Measurements from ENCODE around the gene SECISBP2. TPM values are rescaled to one million over a fixed set of nuclear protein-coding genes. Genes with fewer than 3 reads are reported as not detected.
A peak's percentile ranks its signal among the peaks of the same experiment; 100 is the strongest.

Gene SECISBP2
- total RNA-seq, 2 experiments from 2014 or later, result 40.4 to 42.5 TPM

- ChIA-PET CTCF (interaction anchor here (1.1 kb wide), 1 partner anchor 119 kb away, joined by 3 read pairs; no protein-coding TSS in a partner anchor), POLR2A (interaction anchor here (0.8 to 1.7 kb wide), 10 partner anchors 9 to 239 kb away, joined by 3 to 7 read pairs (median 3); no protein-coding TSS in a partner anchor)
- no peak for ATAC-seq
- Mint-ChIP-seq H3K27me3 (peaks cover 3% of the 10 kb centered on the region), H3K36me3 (ENCODE audit: low read depth) (peaks cover 60% of the 10 kb centered on the region), H3K4me3 (peak overlapping the region; percentile 91), H3K9me3 (no peaks in the 10 kb centered on the region), H3K27ac (peak overlapping the region; percentile 97), H3K4me1 (ENCODE audit: low read depth) (peaks cover 35% of the 10 kb centered on the region)
- peak; percentile 22 for DNase-seq
- intact Hi-C loops (cut with micrococcal nuclease), result loop anchor here (10.0 kb wide), 1 partner anchor 225 kb away; no protein-coding TSS in a partner anchor
- no peak for TF ChIP-seq CTCF (IDR thresholded peaks at IDR 0.05)
Observed at GRCh38 chr9:89309608-89310474, 8.5 kb upstream of the SECISBP2 start.

GRCh38 chr9:89310475-89311345, 7.6 kb upstream of the SECISBP2 start, which contains the start of gene CKS2:
TSS of gene CKS2 (plus strand) at chr9:89311195. CDS start at chr9:89311293, 98 bp downstream.
- Mint-ChIP-seq H3K36me3 (ENCODE audit: low read depth) (peaks cover 67% of the 10 kb centered on the region), H3K9me3 (no peaks in the 10 kb centered on the region), H3K27ac (peak within 1 kb of the TSS; percentile 97), H3K4me3 (peak within 1 kb of the TSS; percentile 91), H3K4me1 (ENCODE audit: low read depth) (peaks cover 42% of the 10 kb centered on the region), H3K27me3 (peaks cover 3% of the 10 kb centered on the region)
- ChIA-PET CTCF (interaction anchor here (1.1 kb wide), 1 partner anchor 119 kb away, joined by 3 read pairs; no protein-coding TSS in a partner anchor), POLR2A (interaction anchor here (0.8 to 1.7 kb wide), 11 partner anchors 8 to 238 kb away, joined by 3 to 7 read pairs (median 3); no protein-coding TSS in a partner anchor)
- no peak for TF ChIP-seq CTCF (IDR thresholded peaks at IDR 0.05)
- intact Hi-C loops (cut with micrococcal nuclease), result loop anchor here (10.0 kb wide), 1 partner anchor 224 kb away; no protein-coding TSS in a partner anchor
- ATAC-seq, result peak; percentile 93
- peak; percentile 100 for DNase-seq

DNA sequence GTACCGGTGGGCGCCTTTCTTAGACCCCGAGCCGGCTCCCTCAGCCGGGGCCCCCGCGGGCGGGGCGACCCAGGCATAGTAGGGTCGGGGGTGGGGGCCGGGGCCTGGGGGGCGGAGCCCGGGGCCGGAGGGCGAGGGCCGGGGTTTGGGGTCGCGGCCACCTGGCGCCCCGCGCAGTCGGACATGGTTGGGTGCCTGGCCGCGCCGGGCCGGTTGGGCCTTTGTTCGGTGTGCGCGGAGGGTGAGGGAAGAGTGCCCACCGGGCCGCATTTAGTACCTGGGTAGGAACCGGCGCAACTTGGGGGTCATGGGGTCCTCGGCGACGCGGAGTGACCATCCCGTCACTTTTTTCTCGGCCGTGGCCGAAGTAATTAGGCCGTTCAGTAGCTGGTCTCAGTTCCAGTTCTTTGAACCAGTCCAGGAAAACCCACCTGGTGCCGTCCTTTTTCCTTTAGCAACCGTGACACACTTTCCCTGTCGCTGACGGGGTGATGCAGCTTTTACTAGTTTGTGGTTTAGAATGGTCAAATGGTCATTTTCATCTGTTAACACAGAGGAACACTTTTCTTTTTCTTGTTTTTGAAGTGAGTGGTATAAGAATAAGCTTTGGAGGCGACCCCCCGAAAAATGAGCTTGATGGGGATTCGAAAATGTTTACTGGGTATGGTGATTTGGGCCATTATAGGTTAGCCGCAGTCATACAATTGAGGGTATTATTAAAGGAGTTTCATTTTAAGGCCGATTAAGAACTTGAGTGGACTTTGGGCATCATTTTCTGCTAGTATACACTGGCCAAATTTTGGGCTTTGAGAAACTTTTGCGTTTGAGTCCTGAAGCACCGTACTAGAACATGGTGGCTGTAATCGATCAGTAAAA, 6.7 kb upstream of the SECISBP2 start:
- Mint-ChIP-seq H3K4me3 (peak overlapping the region; percentile 91), H3K27me3 (peaks cover 3% of the 10 kb centered on the region), H3K36me3 (ENCODE audit: low read depth) (peaks cover 74% of the 10 kb centered on the region), H3K9me3 (no peaks in the 10 kb centered on the region), H3K4me1 (ENCODE audit: low read depth) (peaks cover 48% of the 10 kb centered on the region), H3K27ac (peak overlapping the region; percentile 97)
- DNase-seq (peak; percentile 10), ATAC-seq (no peak)
- intact Hi-C loops (cut with micrococcal nuclease), result loop anchor here (10.0 kb wide), 1 partner anchor 223 kb away; no protein-coding TSS in a partner anchor
- ChIA-PET POLR2A (interaction anchor here (0.6 to 1.5 kb wide), 7 partner anchors 42 to 237 kb away, joined by 3 to 4 read pairs (median 3); no protein-coding TSS in a partner anchor), CTCF (no interaction called here)
- TF ChIP-seq CTCF (IDR thresholded peaks at IDR 0.05), result no peak

DNA sequence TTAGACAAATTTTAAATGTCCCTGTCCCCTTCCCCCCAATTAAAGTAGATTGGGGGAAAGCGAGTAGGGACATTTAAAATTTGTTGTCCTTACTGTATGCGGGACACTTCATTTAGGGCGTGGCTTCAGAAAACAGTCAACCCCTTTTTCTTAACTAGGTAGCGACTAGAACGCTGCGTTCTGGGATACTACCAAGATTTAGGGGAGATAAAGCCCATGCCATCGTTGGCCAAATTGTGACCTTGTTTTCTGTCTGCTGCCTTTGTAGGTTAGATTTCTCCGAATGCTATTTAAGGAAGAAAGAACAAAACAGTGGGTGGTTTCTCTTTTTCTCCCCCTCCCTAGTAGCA, 6.1 kb upstream of the SECISBP2 start:
- no peak for TF ChIP-seq CTCF (IDR thresholded peaks at IDR 0.05)
- ATAC-seq, result no peak

More for the DNA sequence above, 6.1 kb upstream of the SECISBP2 start:
- ChIA-PET POLR2A (interaction anchor here (0.6 to 1.2 kb wide), 4 partner anchors 41 to 116 kb away, joined by 3 to 4 read pairs (median 3); no protein-coding TSS in a partner anchor), CTCF (no interaction called here)
- Mint-ChIP-seq H3K4me1 (ENCODE audit: low read depth) (peaks cover 50% of the 10 kb centered on the region), H3K9me3 (no peaks in the 10 kb centered on the region), H3K36me3 (ENCODE audit: low read depth) (peaks cover 74% of the 10 kb centered on the region), H3K27me3 (peaks cover 3% of the 10 kb centered on the region), H3K27ac (peak overlapping the region; percentile 77), H3K4me3 (peak overlapping the region; percentile 91)
- DNase-seq, result peak; percentile 22
- intact Hi-C loops (cut with micrococcal nuclease), result loop anchor here (10.0 kb wide), 1 partner anchor 223 kb away; no protein-coding TSS in a partner anchor

Data from activated CD8-positive, alpha-beta T cell treated with anti-CD3 and anti-CD28 coated beads for 36 hours (primary cell).